Upper lobe of left lung (tissue), 4 donors: Measurements from ENCODE around the gene BPIFB3.

Source experiments
- EP300 ChIP-seq, 4 donors: sonication (generic); formaldehyde crosslinking; IDR thresholded peaks; one replicate each; pipeline ENCODE4 v1.5.1; 2017; ENCODE audit warnings: antibody characterized with exemption in 4 of 4, control low read depth in 2 of 4
- POLR2A ChIP-seq, 4 donors: fragments of 450-650 bp; IDR thresholded peaks; one replicate each; pipeline ENCODE4 v1.5.1; 2016 to 2017; ENCODE audit warnings: antibody characterized with exemption in 4 of 4, mild to moderate bottlenecking in 2 of 4
- POLR2AphosphoS5 ChIP-seq, 2 donors: sonication (generic); formaldehyde crosslinking; IDR thresholded peaks; one replicate each; pipeline ENCODE4 v1.5.1; 2017; ENCODE audit warnings: antibody characterized with exemption in 2 of 2
- TF ChIP-seq, protein P1 (sequence below), 6 experiments: fragments of 450-650 bp in 4 of 6; fragments of 200-600 bp in 2 of 6; sonication (generic) in 2 of 6; IDR thresholded peaks; one replicate each; pipeline ENCODE4 v1.5.1; 2016 to 2019; ENCODE audit warnings: antibody characterized with exemption in 6 of 6

GRCh38 chr20:33065785-33066184, 12.1 kb downstream of the BPIFB3 start:
- TF ChIP-seq, protein P1, sequence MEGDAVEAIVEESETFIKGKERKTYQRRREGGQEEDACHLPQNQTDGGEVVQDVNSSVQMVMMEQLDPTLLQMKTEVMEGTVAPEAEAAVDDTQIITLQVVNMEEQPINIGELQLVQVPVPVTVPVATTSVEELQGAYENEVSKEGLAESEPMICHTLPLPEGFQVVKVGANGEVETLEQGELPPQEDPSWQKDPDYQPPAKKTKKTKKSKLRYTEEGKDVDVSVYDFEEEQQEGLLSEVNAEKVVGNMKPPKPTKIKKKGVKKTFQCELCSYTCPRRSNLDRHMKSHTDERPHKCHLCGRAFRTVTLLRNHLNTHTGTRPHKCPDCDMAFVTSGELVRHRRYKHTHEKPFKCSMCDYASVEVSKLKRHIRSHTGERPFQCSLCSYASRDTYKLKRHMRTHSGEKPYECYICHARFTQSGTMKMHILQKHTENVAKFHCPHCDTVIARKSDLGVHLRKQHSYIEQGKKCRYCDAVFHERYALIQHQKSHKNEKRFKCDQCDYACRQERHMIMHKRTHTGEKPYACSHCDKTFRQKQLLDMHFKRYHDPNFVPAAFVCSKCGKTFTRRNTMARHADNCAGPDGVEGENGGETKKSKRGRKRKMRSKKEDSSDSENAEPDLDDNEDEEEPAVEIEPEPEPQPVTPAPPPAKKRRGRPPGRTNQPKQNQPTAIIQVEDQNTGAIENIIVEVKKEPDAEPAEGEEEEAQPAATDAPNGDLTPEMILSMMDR (IDR thresholded peaks at IDR 0.05): no peak
- no peak for TF ChIP-seq POLR2A (IDR thresholded peaks at IDR 0.05)
- TF ChIP-seq POLR2AphosphoS5 (IDR thresholded peaks at IDR 0.05): no peak
- TF ChIP-seq EP300 (IDR thresholded peaks at IDR 0.05): no peak
